Suprapubic skin (tissue), 4 donors: ENCODE measurements around the gene EZR. TPM values are rescaled to one million over a fixed set of nuclear protein-coding genes. Genes with fewer than 3 reads are reported as not detected.

Source experiments
- DNase-seq, 2 donors: peaks; one replicate each; pipeline ENCODE4 v3.0.0-alpha.2; 2019; ENCODE audit warnings: low spot score in 2 of 2
- H3K27ac ChIP-seq: fragments of 200-600 bp; sonication (generic); one replicate; pipeline ENCODE4 v1.5.1; 2019
- H3K27me3 ChIP-seq: fragments of 200-600 bp; sonication (generic); one replicate; pipeline ENCODE4 v1.5.1; 2019
- H3K36me3 ChIP-seq: fragments of 200-600 bp; sonication (generic); one replicate; pipeline ENCODE4 v1.5.1; 2019
- H3K4me1 ChIP-seq: fragments of 200-600 bp; sonication (generic); one replicate; pipeline ENCODE4 v1.5.1; 2019
- H3K4me3 ChIP-seq: fragments of 200-600 bp; sonication (generic); one replicate; pipeline ENCODE4 v1.5.1; 2019; ENCODE audit warnings: mild to moderate bottlenecking
- H3K9me3 ChIP-seq: fragments of 200-600 bp; sonication (generic); one replicate; pipeline ENCODE4 v1.5.1; 2019
- CTCF ChIP-seq, 2 donors: fragments of 200-600 bp in 1 of 2; fragments of 450-650 bp in 1 of 2; sonication (generic) in 1 of 2; IDR thresholded peaks; one replicate each; pipeline ENCODE4 v1.5.1; 2016 to 2019; ENCODE audit warnings: antibody characterized with exemption in 2 of 2, mild to moderate bottlenecking in 1 of 2, moderate library complexity in 1 of 2
- EP300 ChIP-seq: sonication (generic); formaldehyde crosslinking; IDR thresholded peaks from one replicate; pipeline ENCODE4 v1.6.1; 2017; ENCODE audit warnings: antibody characterized with exemption
- POLR2A ChIP-seq, 2 donors: fragments of 450-650 bp; IDR thresholded peaks; one replicate each; pipeline ENCODE4 v1.6.1; 2017; ENCODE audit warnings: antibody characterized with exemption in 2 of 2, mild to moderate bottlenecking in 2 of 2, moderate library complexity in 2 of 2
- POLR2AphosphoS5 ChIP-seq, 3 donors: sonication (generic); formaldehyde crosslinking; IDR thresholded peaks; one replicate each; pipeline ENCODE4 v1.6.1; 2017; ENCODE audit warnings: antibody characterized with exemption in 3 of 3
- WGBS: methylation state at CpG from one replicate; pipeline ENCODE4 v1.1.5; 2018; 5-methylcytosine and 5-hydroxymethylcytosine counted together
- total RNA-seq, 4 donors: library from RNA; depleted of rRNA; stranded (reverse); fragments of >200 nt; gene quantifications; one replicate each; pipeline ENCODE4 v1.1.0, GENCODE V29; 2016

The EZR gene
- total RNA-seq, 4 donors from 2014 or later = 154 to 394 (median 238) TPM

GRCh38 chr6:158847786-158848185, 28.6 kb upstream of the EZR start:
- H3K4me3 ChIP-seq = no peak overlapping the region
- H3K9me3 ChIP-seq = no peaks in the 10 kb centered on the region
- 58% methylated on average over 4 of the region's 4 CpGs for WGBS
- TF ChIP-seq POLR2AphosphoS5 (IDR thresholded peaks at IDR 0.05) = no peak
- no peak for TF ChIP-seq POLR2A (IDR thresholded peaks at IDR 0.05)
- TF ChIP-seq EP300 = no peak
- TF ChIP-seq CTCF (IDR thresholded peaks at IDR 0.05) = no peak
- peaks cover 44% of the 10 kb centered on the region for H3K4me1 ChIP-seq
- H3K27ac ChIP-seq = peak overlapping the region; percentile 94
- no peaks in the 10 kb centered on the region for H3K36me3 ChIP-seq
- no peak for DNase-seq
- H3K27me3 ChIP-seq = no peaks in the 10 kb centered on the region

- peak overlapping the region; percentile 94 for H3K27ac ChIP-seq
Measured at GRCh38 chr6:158847012-158847529, 27.9 kb upstream of the EZR start.

GRCh38 chr6:158843751-158844683, 24.8 kb upstream of the EZR start:
- WGBS = 82% methylated on average over 10 of the region's 10 CpGs
- Histone ChIP-seq H3K9me3 (no peaks in the 10 kb centered on the region), H3K36me3 (no peaks in the 10 kb centered on the region), H3K27ac (no peak overlapping the region), H3K4me1 (peaks cover 7% of the 10 kb centered on the region), H3K4me3 (no peak overlapping the region), H3K27me3 (no peaks in the 10 kb centered on the region)
- no peak for DNase-seq
- TF ChIP-seq EP300 (no peak), POLR2AphosphoS5 (IDR thresholded peaks at IDR 0.05) (no peak), CTCF (IDR thresholded peaks at IDR 0.05) (no peak), POLR2A (IDR thresholded peaks at IDR 0.05) (no peak)

More at GRCh38 chr6:158847012-158847529, 27.9 kb upstream of the EZR start:
- Histone ChIP-seq H3K9me3 (no peaks in the 10 kb centered on the region), H3K27me3 (no peaks in the 10 kb centered on the region), H3K4me3 (no peak overlapping the region), H3K36me3 (no peaks in the 10 kb centered on the region), H3K4me1 (peaks cover 37% of the 10 kb centered on the region)
- DNase-seq = no peak
- no peak for TF ChIP-seq CTCF (IDR thresholded peaks at IDR 0.05)
- no peak for TF ChIP-seq EP300
- no peak for TF ChIP-seq POLR2AphosphoS5 (IDR thresholded peaks at IDR 0.05)
- no peak for TF ChIP-seq POLR2A (IDR thresholded peaks at IDR 0.05)
- WGBS = 90% methylated on average over 11 of the region's 11 CpGs

- Histone ChIP-seq H3K4me3 (no peak overlapping the region), H3K27me3 (no peaks in the 10 kb centered on the region), H3K27ac (no peak overlapping the region), H3K9me3 (no peaks in the 10 kb centered on the region), H3K4me1 (peaks cover 7% of the 10 kb centered on the region), H3K36me3 (no peaks in the 10 kb centered on the region)
- 74% methylated on average over 3 of the region's 3 CpGs for WGBS
- no peak for TF ChIP-seq CTCF (IDR thresholded peaks at IDR 0.05)
- no peak for TF ChIP-seq EP300
- TF ChIP-seq POLR2AphosphoS5 (IDR thresholded peaks at IDR 0.05) = no peak
- no peak for TF ChIP-seq POLR2A (IDR thresholded peaks at IDR 0.05)
- DNase-seq = no peak
Measured at GRCh38 chr6:158841358-158841757, 22.2 kb upstream of the EZR start.

- no peaks in the 10 kb centered on the region for H3K36me3 ChIP-seq
- 95% methylated on average over 1 of the region's 1 CpG for WGBS
- H3K4me1 ChIP-seq = peaks cover 7% of the 10 kb centered on the region
- no peaks in the 10 kb centered on the region for H3K9me3 ChIP-seq
- DNase-seq = no peak
- no peaks in the 10 kb centered on the region for H3K27me3 ChIP-seq
- no peak for TF ChIP-seq EP300
- no peak for TF ChIP-seq POLR2AphosphoS5 (IDR thresholded peaks at IDR 0.05)
- no peak for TF ChIP-seq CTCF (IDR thresholded peaks at IDR 0.05)
- no peak for TF ChIP-seq POLR2A (IDR thresholded peaks at IDR 0.05)
- H3K4me3 ChIP-seq = no peak overlapping the region
- H3K27ac ChIP-seq = no peak overlapping the region
Measured at GRCh38 chr6:158840465-158840864, 21.3 kb upstream of the EZR start.
